Lower lobe of right lung (tissue), 2 donors: Measurements from ENCODE around the gene IFT80. TPM values are rescaled to one million over a fixed set of nuclear protein-coding genes. Genes with fewer than 3 reads are reported as not detected.

Experiments
- ATAC-seq, 2 donors: fragments of 200-7000 bp; cut with Tn5 transposase; one replicate each; pipeline ENCODE4 v1.9.1; 2020 to 2022; ENCODE audit warnings: mild to moderate bottlenecking in 2 of 2, moderate library complexity in 2 of 2
- DNase-seq: peaks from one replicate; pipeline ENCODE4 v3.0.0-alpha.2; 2020
- H3K27ac ChIP-seq: fragments of 200-600 bp; one replicate; pipeline ENCODE4 v1.8.0; 2022
- H3K27me3 ChIP-seq: fragments of 200-600 bp; one replicate; pipeline ENCODE4 v1.8.0; 2022; ENCODE audit warnings: low read depth
- H3K36me3 ChIP-seq: fragments of 200-600 bp; one replicate; pipeline ENCODE4 v1.8.0; 2022; ENCODE audit warnings: mild to moderate bottlenecking
- H3K4me1 ChIP-seq: fragments of 200-600 bp; one replicate; pipeline ENCODE4 v1.8.0; 2022
- H3K4me3 ChIP-seq: fragments of 200-600 bp; one replicate; pipeline ENCODE4 v1.8.0; 2022; ENCODE audit warnings: mild to moderate bottlenecking
- H3K9me3 ChIP-seq: fragments of 200-600 bp; one replicate; pipeline ENCODE4 v1.8.0; 2022
- intact Hi-C: fragments of 100-400 bp; cut with DNase I; formaldehyde crosslinking; loops from one replicate; pipeline ENCODE4 v1.11.0; 2022
- total RNA-seq: library from RNA; stranded (reverse); fragmentation: NEBNext Ultra II Directional; extraction: Animal tissue kit (Norgen Biotek cat#: 25700); gene quantifications from one replicate; pipeline ENCODE4 v1.2.1, GENCODE V29; 2021
- TF ChIP-seq, protein P1 (sequence below): fragments of 200-600 bp; IDR thresholded peaks from one replicate; pipeline ENCODE4 v1.8.0; 2022; ENCODE audit warnings: antibody characterized with exemption, mild to moderate bottlenecking
- donor health status: DM: no; HTN: yes; CAD: no; lungs with severe emphysema.

IFT80 gene
- total RNA-seq, 1 donor from 2014 or later = 37.7 TPM

DNA sequence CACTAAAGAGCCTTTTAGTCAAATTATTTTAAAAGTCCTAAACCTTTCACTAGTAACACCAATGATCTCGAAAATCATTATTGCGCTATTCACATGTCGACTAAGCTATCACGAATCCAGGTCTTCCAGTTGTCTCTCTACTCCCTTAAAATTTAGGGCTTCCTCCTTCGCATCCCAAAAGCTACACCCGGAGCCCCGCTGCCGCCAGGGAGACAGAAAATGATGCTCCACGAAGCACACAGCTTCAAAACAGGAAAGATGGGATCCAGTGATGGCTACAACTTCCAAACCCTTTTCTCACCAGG, 253 bp downstream of the IFT80 start:
- ATAC-seq = no peak
- no peaks in the 10 kb centered on the region for H3K27me3 ChIP-seq
- peak overlapping the region; percentile 81 for H3K4me3 ChIP-seq
- peaks cover 28% of the 10 kb centered on the region for H3K4me1 ChIP-seq
- H3K9me3 ChIP-seq = no peaks in the 10 kb centered on the region
- DNase-seq = no peak
- H3K36me3 ChIP-seq = no peaks in the 10 kb centered on the region
- TF ChIP-seq, protein P1, sequence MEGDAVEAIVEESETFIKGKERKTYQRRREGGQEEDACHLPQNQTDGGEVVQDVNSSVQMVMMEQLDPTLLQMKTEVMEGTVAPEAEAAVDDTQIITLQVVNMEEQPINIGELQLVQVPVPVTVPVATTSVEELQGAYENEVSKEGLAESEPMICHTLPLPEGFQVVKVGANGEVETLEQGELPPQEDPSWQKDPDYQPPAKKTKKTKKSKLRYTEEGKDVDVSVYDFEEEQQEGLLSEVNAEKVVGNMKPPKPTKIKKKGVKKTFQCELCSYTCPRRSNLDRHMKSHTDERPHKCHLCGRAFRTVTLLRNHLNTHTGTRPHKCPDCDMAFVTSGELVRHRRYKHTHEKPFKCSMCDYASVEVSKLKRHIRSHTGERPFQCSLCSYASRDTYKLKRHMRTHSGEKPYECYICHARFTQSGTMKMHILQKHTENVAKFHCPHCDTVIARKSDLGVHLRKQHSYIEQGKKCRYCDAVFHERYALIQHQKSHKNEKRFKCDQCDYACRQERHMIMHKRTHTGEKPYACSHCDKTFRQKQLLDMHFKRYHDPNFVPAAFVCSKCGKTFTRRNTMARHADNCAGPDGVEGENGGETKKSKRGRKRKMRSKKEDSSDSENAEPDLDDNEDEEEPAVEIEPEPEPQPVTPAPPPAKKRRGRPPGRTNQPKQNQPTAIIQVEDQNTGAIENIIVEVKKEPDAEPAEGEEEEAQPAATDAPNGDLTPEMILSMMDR = no peak
- intact Hi-C loops = no loop called here
- H3K27ac ChIP-seq = peak overlapping the region; percentile 88

- DNase-seq (no peak), ATAC-seq (no peak)
- no peak overlapping the region for H3K4me3 ChIP-seq
- no peak overlapping the region for H3K27ac ChIP-seq
- H3K4me1 ChIP-seq = peaks cover 9% of the 10 kb centered on the region
- TF ChIP-seq, protein P1 = no peak
- no peaks in the 10 kb centered on the region for H3K9me3 ChIP-seq
- no peaks in the 10 kb centered on the region for H3K36me3 ChIP-seq
- H3K27me3 ChIP-seq = no peaks in the 10 kb centered on the region
- intact Hi-C loops = no loop called here
Measured at GRCh38 chr3:160395297-160395696, 3.7 kb downstream of the IFT80 start.

GRCh38 chr3:160394009-160394392, 5.0 kb downstream of the IFT80 start:
- Histone ChIP-seq H3K9me3 (no peaks in the 10 kb centered on the region), H3K4me1 (peaks cover 9% of the 10 kb centered on the region), H3K4me3 (no peak overlapping the region), H3K36me3 (no peaks in the 10 kb centered on the region), H3K27ac (no peak overlapping the region), H3K27me3 (no peaks in the 10 kb centered on the region)
- ATAC-seq (no peak), DNase-seq (no peak)
- intact Hi-C loops = no loop called here
- TF ChIP-seq, protein P1 = no peak

GRCh38 chr3:160393346-160394008, 5.5 kb downstream of the IFT80 start:
- no peaks in the 10 kb centered on the region for H3K27me3 ChIP-seq
- H3K27ac ChIP-seq = no peak overlapping the region
- no peaks in the 10 kb centered on the region for H3K9me3 ChIP-seq
- no peak overlapping the region for H3K4me3 ChIP-seq
- H3K36me3 ChIP-seq = no peaks in the 10 kb centered on the region
- TF ChIP-seq, protein P1 = no peak
- DNase-seq (no peak), ATAC-seq (no peak)
- H3K4me1 ChIP-seq = peaks cover 8% of the 10 kb centered on the region
- intact Hi-C loops = no loop called here

DNA sequence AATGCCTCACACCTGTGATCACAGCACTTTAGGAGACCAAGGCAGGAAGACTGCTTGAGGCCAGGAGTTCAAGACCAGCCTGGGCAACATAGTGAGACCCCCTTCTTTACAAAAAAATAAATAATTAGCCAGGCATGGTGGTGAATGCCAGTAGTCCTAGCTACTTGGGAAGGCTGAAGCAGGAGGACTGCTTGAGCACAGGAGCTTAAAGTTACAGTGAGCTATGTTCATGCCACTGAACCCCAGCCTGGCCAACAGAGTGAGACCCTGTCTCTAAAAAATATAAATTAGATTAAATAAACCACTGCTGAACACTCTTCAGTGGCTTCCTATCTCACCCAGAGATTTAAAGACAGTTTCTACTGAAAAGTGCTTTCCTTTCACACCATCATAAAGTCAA, 6.2 kb downstream of the IFT80 start:
- H3K27me3 ChIP-seq = no peaks in the 10 kb centered on the region
- ATAC-seq (no peak), DNase-seq (no peak)
- H3K4me1 ChIP-seq = peaks cover under 1% of the 10 kb centered on the region
- TF ChIP-seq, protein P1 = no peak
- no peaks in the 10 kb centered on the region for H3K9me3 ChIP-seq
- no peaks in the 10 kb centered on the region for H3K36me3 ChIP-seq
- H3K27ac ChIP-seq = no peak overlapping the region
- H3K4me3 ChIP-seq = no peak overlapping the region
- intact Hi-C loops = no loop called here
